ENCODE data around the gene TLE4.

GRCh38 chr9:79578891-79579290 is 7.1 kb downstream of the TLE4 start:
- TF ChIP-seq CTCF (IDR thresholded peaks at IDR 0.05) (no peak), EZH2 (IDR thresholded peaks at IDR 0.05; ENCODE audit: borderline replicate concordance, insufficient read depth, low read depth, low read length, poor library complexity, severe bottlenecking) (no peak)

Measured in B cell (primary cell).